ENCODE results near the gene GPR156. TPM values are rescaled to one million over a fixed set of nuclear protein-coding genes. Genes with fewer than 3 reads are reported as not detected.

The GPR156 gene
- total and polyA plus RNA-seq, 2 experiments from 2014 or later: not detected

DNA sequence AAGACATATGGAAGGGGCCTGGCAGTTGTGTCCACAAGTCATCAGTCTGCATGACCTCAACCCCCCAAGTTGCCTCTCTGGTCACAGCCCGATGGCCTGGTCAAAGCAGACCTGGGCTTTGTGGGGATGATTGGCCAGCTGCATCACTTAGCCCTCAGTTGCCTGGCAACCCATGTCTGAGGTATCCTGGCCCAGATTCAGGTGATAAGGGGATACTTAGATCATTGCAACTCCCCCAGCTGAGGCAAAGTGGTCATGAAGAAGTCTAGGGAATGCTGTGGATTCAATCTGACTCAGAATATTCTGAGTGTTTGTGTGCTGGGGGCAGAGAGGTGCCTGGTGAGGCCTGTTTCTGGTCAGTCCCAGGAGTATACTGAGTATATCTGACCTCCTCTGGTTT, 5.0 kb downstream of the GPR156 start:
- no peak overlapping the region for H2AFZ ChIP-seq
- no peak overlapping the region for H3K9ac ChIP-seq
- peaks cover 15% of the 10 kb centered on the region for H3K27me3 ChIP-seq (replicated peaks; ENCODE audit: insufficient read depth)
- no peaks in the 10 kb centered on the region for H4K20me1 ChIP-seq (ENCODE audit: insufficient read depth)
- H3F3A ChIP-seq (ENCODE audit: insufficient read depth): no peaks in the 10 kb centered on the region
- no peak overlapping the region for H3K4me2 ChIP-seq (ENCODE audit: unreplicated experiment)
- no peak for DNase-seq
- in situ Hi-C loops (cut with MboI): no loop called here
- H3K9me3 ChIP-seq (ENCODE audit: low read depth): no peaks in the 10 kb centered on the region
- TF ChIP-seq EZH2phosphoT487 (IDR thresholded peaks at IDR 0.05; ENCODE audit: insufficient read depth, low read depth): no peak
- TF ChIP-seq EZH2 (IDR thresholded peaks at IDR 0.05; ENCODE audit: insufficient read depth, poor library complexity, severe bottlenecking): no peak
- no peak overlapping the region for H3K27ac ChIP-seq
- no peaks in the 10 kb centered on the region for H3K36me3 ChIP-seq (ENCODE audit: low read depth)
- no peaks in the 10 kb centered on the region for H3K79me2 ChIP-seq (ENCODE audit: insufficient read depth)
- H3K4me3 ChIP-seq: no peak overlapping the region
- no peaks in the 10 kb centered on the region for H3K9me2 ChIP-seq (ENCODE audit: insufficient read depth)
- 26 to 38% methylated on average over 1 of the region's 1 CpG for WGBS, 2 experiments (ENCODE audit: low coverage in 1 of 2, low lambda C conversion rate in 2 of 2, missing lambda C conversion rate in 2 of 2)
- no peaks in the 10 kb centered on the region for H3K4me1 ChIP-seq (ENCODE audit: insufficient read depth)

DNA sequence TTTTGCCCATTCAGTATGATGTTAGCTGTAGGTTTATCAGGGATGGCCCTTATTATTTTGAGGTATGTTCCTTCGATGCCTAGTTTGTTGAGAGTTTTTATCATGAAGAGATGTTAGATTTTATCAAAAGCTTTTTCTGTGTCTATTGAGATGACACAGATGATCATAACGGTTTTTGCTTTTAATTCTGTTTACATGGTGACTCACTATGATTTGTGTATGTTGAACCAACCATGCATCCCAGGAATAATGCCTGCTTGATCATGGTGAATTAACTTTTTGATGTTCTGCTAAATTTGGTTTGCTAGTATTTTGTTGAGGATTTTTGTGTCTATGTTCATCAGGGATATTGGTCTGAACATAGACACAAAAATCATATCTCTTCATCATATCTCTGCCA, 8.3 kb downstream of the GPR156 start:
- H3K4me3 ChIP-seq: no peak overlapping the region
- H3K4me2 ChIP-seq (ENCODE audit: unreplicated experiment): no peak overlapping the region
- no peaks in the 10 kb centered on the region for H3K79me2 ChIP-seq (ENCODE audit: insufficient read depth)
- no peaks in the 10 kb centered on the region for H3K9me3 ChIP-seq (ENCODE audit: low read depth)
- H3K4me1 ChIP-seq (ENCODE audit: insufficient read depth): no peaks in the 10 kb centered on the region
- 48 to 64% methylated on average over 2 of the region's 2 CpGs for WGBS, 2 experiments (ENCODE audit: low coverage in 1 of 2, low lambda C conversion rate in 2 of 2, missing lambda C conversion rate in 2 of 2)
- H3K9me2 ChIP-seq (ENCODE audit: insufficient read depth): no peaks in the 10 kb centered on the region
- no peaks in the 10 kb centered on the region for H3F3A ChIP-seq (ENCODE audit: insufficient read depth)
- no peak overlapping the region for H2AFZ ChIP-seq
- H4K20me1 ChIP-seq (ENCODE audit: insufficient read depth): no peaks in the 10 kb centered on the region
- no peak overlapping the region for H3K27ac ChIP-seq
- in situ Hi-C loops (cut with MboI): no loop called here
- H3K9ac ChIP-seq: no peak overlapping the region
- H3K36me3 ChIP-seq (ENCODE audit: low read depth): no peaks in the 10 kb centered on the region
- no peak for DNase-seq
- H3K27me3 ChIP-seq (replicated peaks; ENCODE audit: insufficient read depth): peaks cover 15% of the 10 kb centered on the region; the same call in 1 of the 2 replicates
- TF ChIP-seq EZH2 (IDR thresholded peaks at IDR 0.05; ENCODE audit: insufficient read depth, poor library complexity, severe bottlenecking) (no peak), EZH2phosphoT487 (IDR thresholded peaks at IDR 0.05; ENCODE audit: insufficient read depth, low read depth) (no peak)

DNA sequence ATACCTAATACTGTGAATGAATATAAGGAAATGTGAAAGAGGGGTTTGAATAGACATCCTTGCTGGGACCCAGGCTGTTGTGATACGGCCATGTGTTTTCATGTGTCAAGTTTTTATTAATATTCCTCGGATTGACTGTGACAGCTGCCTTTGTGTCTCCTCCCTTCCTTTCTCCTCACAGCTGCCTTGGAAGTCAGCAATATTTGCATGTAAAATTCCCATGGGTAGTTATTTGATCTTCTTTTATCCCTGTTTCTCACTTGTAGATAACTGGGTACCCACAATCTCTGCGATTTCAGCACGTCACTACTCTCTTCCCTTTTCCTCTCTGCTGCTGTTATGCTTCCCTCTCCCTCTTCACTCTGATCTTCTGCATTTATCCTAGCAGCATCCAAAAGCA, 9.4 kb downstream of the GPR156 start:
- H3K4me2 ChIP-seq (ENCODE audit: unreplicated experiment): no peak overlapping the region
- H4K20me1 ChIP-seq (ENCODE audit: insufficient read depth): no peaks in the 10 kb centered on the region
- no peaks in the 10 kb centered on the region for H3K9me3 ChIP-seq (ENCODE audit: low read depth)
- TF ChIP-seq EZH2phosphoT487 (IDR thresholded peaks at IDR 0.05; ENCODE audit: insufficient read depth, low read depth): no peak
- no peak for TF ChIP-seq EZH2 (IDR thresholded peaks at IDR 0.05; ENCODE audit: insufficient read depth, poor library complexity, severe bottlenecking)
- H3K27ac ChIP-seq: no peak overlapping the region
- no peak overlapping the region for H2AFZ ChIP-seq
- H3K79me2 ChIP-seq (ENCODE audit: insufficient read depth): no peaks in the 10 kb centered on the region
- no peaks in the 10 kb centered on the region for H3K4me1 ChIP-seq (ENCODE audit: insufficient read depth)
- no peak for DNase-seq
- no peak overlapping the region for H3K4me3 ChIP-seq
- peaks cover 22% of the 10 kb centered on the region; the same call in 1 of the 2 replicates for H3K27me3 ChIP-seq (replicated peaks; ENCODE audit: insufficient read depth)
- in situ Hi-C loops (cut with MboI): no loop called here
- H3F3A ChIP-seq (ENCODE audit: insufficient read depth): no peaks in the 10 kb centered on the region
- no peak overlapping the region for H3K9ac ChIP-seq
- 41 to 44% methylated on average over 4 of the region's 4 CpGs for WGBS, 2 experiments (ENCODE audit: low coverage in 1 of 2, low lambda C conversion rate in 2 of 2, missing lambda C conversion rate in 2 of 2)
- no peaks in the 10 kb centered on the region for H3K36me3 ChIP-seq (ENCODE audit: low read depth)
- no peaks in the 10 kb centered on the region for H3K9me2 ChIP-seq (ENCODE audit: insufficient read depth)

DNA sequence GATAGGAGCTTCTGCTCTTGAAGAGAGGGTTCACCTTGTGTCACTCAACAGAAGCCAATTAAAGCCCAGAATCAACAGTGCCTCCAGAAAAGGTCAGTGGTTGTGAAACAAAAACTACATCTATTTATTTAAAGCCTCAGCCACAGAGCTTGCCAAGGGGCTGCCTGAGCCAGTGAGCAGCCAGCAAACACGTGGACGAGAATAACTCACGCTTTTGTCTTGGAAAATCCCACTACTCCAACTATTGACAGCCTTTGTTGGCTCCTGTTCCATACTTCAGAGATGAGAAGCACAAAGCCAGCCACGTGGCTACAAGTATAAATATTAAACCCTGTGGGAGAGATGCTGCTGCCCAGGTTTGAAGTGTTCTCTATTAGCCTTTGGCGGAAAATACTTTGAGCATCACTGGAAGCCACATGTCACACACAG, 10.3 kb downstream of the GPR156 start:
- Histone ChIP-seq H3K27me3 (replicated peaks; ENCODE audit: insufficient read depth) (peaks cover 25% of the 10 kb centered on the region; the same call in 1 of the 2 replicates), H3K79me2 (ENCODE audit: insufficient read depth) (no peaks in the 10 kb centered on the region), H2AFZ (no peak overlapping the region), H3K9ac (no peak overlapping the region), H3K4me2 (ENCODE audit: unreplicated experiment) (no peak overlapping the region), H3K27ac (no peak overlapping the region), H4K20me1 (ENCODE audit: insufficient read depth) (no peaks in the 10 kb centered on the region), H3K4me3 (no peak overlapping the region), H3K9me3 (ENCODE audit: low read depth) (no peaks in the 10 kb centered on the region), H3K36me3 (ENCODE audit: low read depth) (no peaks in the 10 kb centered on the region), H3F3A (ENCODE audit: insufficient read depth) (no peaks in the 10 kb centered on the region), H3K4me1 (ENCODE audit: insufficient read depth) (no peaks in the 10 kb centered on the region), H3K9me2 (ENCODE audit: insufficient read depth) (no peaks in the 10 kb centered on the region)
- TF ChIP-seq EZH2phosphoT487 (IDR thresholded peaks at IDR 0.05; ENCODE audit: insufficient read depth, low read depth): no peak
- no peak for TF ChIP-seq EZH2 (IDR thresholded peaks at IDR 0.05; ENCODE audit: insufficient read depth, poor library complexity, severe bottlenecking)
- DNase-seq: no peak
- WGBS, 2 experiments (ENCODE audit: low coverage in 1 of 2, low lambda C conversion rate in 2 of 2, missing lambda C conversion rate in 2 of 2): 30 to 38% methylated on average over 5 of the region's 5 CpGs
- in situ Hi-C loops (cut with MboI): no loop called here

DNA sequence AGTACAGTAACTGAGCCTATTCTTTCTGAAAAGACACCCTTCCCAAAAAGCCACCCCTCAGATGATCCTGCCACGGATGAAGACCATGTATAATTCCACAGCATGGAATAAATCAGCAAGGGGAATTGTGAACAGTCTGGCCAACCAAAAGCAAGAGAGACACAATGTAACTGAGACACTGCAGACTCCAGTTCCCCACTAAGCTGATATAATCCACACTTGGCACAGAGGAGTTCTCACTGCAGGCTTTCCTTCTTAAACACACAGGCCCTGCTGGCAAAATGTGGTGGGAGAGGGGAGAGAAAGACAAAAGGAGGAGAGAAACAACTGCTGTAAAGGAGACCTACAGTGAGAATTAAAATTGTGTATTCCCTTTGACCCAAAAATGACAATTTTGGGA, 12.7 kb downstream of the GPR156 start:
- H4K20me1 ChIP-seq (ENCODE audit: insufficient read depth): no peaks in the 10 kb centered on the region
- in situ Hi-C loops (cut with MboI): no loop called here
- WGBS, 2 experiments (ENCODE audit: low coverage in 1 of 2, low lambda C conversion rate in 2 of 2, missing lambda C conversion rate in 2 of 2): 5 to 13% methylated on average over 1 of the region's 1 CpG

More for the DNA sequence above, 12.7 kb downstream of the GPR156 start:
- no peak overlapping the region for H3K27ac ChIP-seq
- peaks cover 28% of the 10 kb centered on the region; the same call in 1 of the 2 replicates for H3K27me3 ChIP-seq (replicated peaks; ENCODE audit: insufficient read depth)
- H3K4me1 ChIP-seq (ENCODE audit: insufficient read depth): no peaks in the 10 kb centered on the region
- no peak overlapping the region for H3K4me2 ChIP-seq (ENCODE audit: unreplicated experiment)
- TF ChIP-seq EZH2phosphoT487 (IDR thresholded peaks at IDR 0.05; ENCODE audit: insufficient read depth, low read depth): no peak
- no peak for TF ChIP-seq EZH2 (IDR thresholded peaks at IDR 0.05; ENCODE audit: insufficient read depth, poor library complexity, severe bottlenecking)
- H3K79me2 ChIP-seq (ENCODE audit: insufficient read depth): no peaks in the 10 kb centered on the region
- no peaks in the 10 kb centered on the region for H3K9me3 ChIP-seq (ENCODE audit: low read depth)
- H3K4me3 ChIP-seq: no peak overlapping the region
- no peak for DNase-seq
- no peak overlapping the region for H2AFZ ChIP-seq
- no peak overlapping the region for H3K9ac ChIP-seq
- no peaks in the 10 kb centered on the region for H3F3A ChIP-seq (ENCODE audit: insufficient read depth)
- H3K36me3 ChIP-seq (ENCODE audit: low read depth): no peaks in the 10 kb centered on the region
- H3K9me2 ChIP-seq (ENCODE audit: insufficient read depth): no peaks in the 10 kb centered on the region
